NCI-H526 (cell line): ENCODE results near the gene OR52M1.

ENCODE experiments used
- DNase-seq, 2 experiments: peaks; one replicate each; lab custom pipeline; 2025; lab: John Stamatoyannopoulos, UW

OR52M1 gene

GRCh38 chr11:4544891-4545290 lies at the start of gene OR52M1:
OR52M1 (plus strand) TSS chr11:4545191; CDS start chr11:4545191, 0 bp downstream.
- no peak for DNase-seq

- no peak for DNase-seq
Measured at GRCh38 chr11:4495487-4495886, 49.5 kb upstream of the OR52M1 start.

- no peak for DNase-seq
Measured at GRCh38 chr11:4495986-4496385, 49.0 kb upstream of the OR52M1 start.

GRCh38 chr11:4496557-4497248 lies 48.3 kb upstream of the OR52M1 start:
- no peak for DNase-seq

- DNase-seq = no peak
Measured at GRCh38 chr11:4508886-4509285, 36.1 kb upstream of the OR52M1 start.

GRCh38 chr11:4511282-4512245 lies 33.4 kb upstream of the OR52M1 start:
- DNase-seq = no peak

DNA sequence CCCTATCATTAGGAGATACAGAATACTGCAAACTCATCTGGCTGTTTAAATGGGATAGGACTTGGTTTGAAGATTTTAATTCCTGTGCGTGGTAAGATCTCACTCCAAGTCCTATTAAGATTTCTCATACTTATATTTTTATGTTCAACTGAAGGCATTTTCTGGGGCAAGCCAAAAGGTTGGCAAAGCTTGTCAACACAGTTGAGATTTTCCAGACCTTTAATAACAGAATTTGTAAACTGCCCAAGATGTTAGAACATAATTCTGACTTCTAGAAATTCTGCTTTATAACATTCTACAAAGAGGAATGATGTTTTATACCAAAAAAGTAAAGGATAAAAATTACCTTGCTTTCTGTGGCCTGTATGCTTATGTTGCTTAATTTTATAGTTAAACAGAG lies 30.8 kb upstream of the OR52M1 start:
- DNase-seq = no peak

GRCh38 chr11:4522339-4522738 lies 22.7 kb upstream of the OR52M1 start:
- DNase-seq = no peak

GRCh38 chr11:4522752-4523151 lies 22.2 kb upstream of the OR52M1 start:
- peak; percentile 29 to 45 for DNase-seq

DNA sequence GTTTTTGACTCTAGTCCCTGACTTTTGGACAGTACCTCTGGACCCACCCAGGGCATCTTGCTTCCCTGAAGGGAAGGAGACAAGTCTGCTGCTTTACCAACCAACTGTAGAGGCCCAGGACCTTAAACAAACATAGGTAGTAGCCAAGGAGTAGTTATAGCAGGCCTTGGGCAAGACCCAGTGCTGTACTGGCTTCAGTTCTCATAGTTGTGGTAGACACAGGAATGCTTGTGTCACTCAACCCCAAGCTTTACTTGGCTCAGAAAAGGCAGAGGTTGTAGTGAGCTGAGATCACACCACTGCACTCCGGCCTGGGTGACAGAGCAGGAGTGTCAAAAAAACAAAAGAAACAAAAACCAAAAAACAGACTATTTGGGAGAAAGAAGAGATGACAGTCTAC lies 21.3 kb upstream of the OR52M1 start:
- no peak for DNase-seq

DNA sequence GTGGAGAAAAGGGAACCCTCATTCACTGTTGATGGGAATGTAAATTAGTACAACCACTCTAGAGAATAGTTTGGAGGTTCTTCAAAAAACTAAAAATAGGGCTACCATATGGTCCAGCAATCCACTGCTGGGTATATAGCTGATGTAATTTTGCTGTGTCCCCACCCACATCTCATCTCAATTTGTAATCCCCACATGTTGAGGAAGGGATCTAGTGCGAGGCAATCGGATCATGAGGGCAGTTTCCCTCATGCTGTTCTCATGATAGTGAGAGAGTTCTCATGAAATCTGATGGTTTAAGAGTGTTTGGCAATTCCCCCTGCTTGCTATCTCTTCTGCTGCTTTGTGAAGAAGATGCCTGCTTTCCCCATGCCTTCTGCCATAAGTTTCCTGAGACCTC lies 17.1 kb upstream of the OR52M1 start:
- no peak for DNase-seq

GRCh38 chr11:4531686-4532085 lies 13.3 kb upstream of the OR52M1 start:
- peak; percentile 17 to 40 for DNase-seq

GRCh38 chr11:4539603-4540219 lies 5.3 kb upstream of the OR52M1 start:
- DNase-seq = peak; percentile 14 to 75

GRCh38 chr11:4541071-4541470 lies 3.9 kb upstream of the OR52M1 start:
- no peak for DNase-seq

DNA sequence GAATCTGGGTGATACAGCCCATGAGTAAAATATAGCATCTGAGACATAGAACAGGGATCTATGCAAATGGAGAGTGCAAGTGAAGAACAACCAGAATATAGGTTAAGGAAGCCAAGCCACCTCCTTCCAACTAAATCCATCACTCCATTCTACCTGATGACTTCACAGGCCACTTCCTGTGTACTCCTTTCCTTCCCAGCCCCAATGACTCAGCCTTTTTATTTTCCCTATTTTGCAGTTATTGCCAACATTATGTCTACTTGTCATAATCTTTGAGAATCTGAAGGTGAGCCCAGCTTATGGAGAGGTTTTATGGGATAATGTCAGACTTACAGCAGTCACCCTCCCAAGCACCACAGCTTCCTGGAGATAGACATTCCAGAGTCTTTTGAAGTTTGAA lies 1.4 kb upstream of the OR52M1 start:
- no peak for DNase-seq

GRCh38 chr11:4546878-4547277 lies 1.9 kb downstream of the OR52M1 start:
- DNase-seq = no peak

GRCh38 chr11:4547416-4547815 lies 2.4 kb downstream of the OR52M1 start:
- no peak for DNase-seq

DNA sequence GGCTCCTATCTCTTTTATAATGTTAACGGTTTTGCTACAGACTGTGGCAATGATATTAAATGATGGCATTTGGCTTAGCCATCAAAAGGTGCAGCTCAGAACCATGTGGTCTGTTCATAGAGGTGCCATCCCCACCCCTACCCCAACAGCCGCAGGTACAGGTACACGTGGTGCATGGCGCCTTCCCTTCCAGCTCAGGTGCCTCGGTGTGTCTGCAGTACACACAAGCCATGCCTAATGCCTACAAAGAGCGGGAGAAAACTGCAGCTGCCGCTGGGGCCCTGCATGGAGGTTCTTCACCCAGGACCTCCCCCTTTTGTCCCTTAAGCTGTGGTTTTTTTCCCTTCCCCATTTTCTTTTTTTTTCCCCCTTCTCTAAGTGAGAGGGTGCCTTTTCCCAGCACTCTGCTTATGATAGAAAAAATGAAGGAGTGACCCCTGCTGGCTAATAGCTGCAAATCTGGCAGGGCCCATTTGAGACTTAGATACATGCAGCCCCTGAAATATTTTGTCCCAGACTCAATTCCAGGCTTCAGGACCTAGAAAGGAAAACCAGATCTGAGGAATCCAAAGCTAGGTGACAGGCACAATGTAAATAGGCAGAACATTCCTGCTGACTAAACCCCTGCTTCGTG lies 6.5 kb downstream of the OR52M1 start:
- peak; percentile 9 to 64 for DNase-seq

GRCh38 chr11:4559527-4560440 lies 14.8 kb downstream of the OR52M1 start:
- peak in 1 of 2 experiments; percentile 3 for DNase-seq

DNA sequence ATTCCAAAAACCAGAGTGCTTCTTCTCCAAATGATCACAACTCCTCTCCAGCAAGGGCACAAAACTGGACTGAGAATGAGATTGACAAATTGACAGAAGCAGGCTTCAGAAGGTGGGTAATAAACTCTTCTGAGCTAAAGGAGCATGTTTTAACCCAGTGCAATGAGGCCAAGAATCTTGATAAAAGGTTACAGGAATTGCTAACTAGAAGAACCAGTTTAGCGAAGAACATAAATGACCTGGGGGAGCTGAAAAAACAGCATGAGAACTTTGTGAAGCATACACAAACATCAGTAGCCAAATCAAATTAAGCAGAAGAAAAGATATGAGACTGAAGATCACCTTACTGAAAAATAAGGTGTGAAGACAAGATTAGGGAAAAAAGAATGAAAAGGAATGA lies 15.5 kb downstream of the OR52M1 start:
- DNase-seq = peak in 1 of 2 experiments; percentile 5

GRCh38 chr11:4565371-4565770 lies 20.4 kb downstream of the OR52M1 start:
- DNase-seq = no peak
